ENCODE measurements around the gene CYP27A1.

DNA sequence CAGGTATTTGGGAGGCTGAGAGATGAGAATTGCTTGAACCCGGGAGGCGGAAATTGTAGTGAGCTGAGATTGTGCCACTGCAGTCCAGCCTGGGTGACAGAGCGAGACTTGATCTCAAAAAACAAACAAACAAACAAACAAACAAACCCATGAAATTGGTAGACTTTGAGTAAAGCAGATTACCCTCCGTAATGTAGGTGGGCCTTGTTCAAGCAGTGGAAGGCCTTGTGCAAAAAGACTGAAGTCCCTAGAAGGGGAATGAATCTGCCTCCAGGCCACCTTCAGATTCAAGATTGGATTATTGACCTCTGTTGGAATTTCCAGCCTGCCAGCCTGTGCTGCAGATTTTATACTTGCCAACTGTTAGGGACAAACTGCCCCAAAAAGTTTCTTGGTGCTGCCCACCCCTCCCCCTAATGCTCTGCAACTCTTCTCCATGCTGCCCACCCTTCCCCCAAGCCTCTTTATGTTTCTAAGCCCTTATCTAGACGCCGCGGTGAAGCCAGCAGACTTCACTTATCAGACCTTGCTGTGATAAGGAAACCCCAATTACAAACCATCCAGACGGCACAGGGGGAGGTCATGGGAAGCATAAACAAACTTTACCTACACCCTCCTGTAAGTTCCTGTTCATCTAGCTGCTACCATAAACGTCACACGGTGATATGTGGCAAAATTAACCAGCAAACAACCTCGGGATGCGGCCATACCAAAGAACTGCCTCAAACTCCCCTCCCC, 17.0 kb downstream of the CYP27A1 start:
- no peak for TF ChIP-seq POLR2A (IDR thresholded peaks at IDR 0.05)
- TF ChIP-seq CTCF (IDR thresholded peaks at IDR 0.05), result no peak
- TF ChIP-seq EP300 (IDR thresholded peaks at IDR 0.05), result no peak
